Measurements from ENCODE around the gene EPC1. TPM values are rescaled to one million over a fixed set of nuclear protein-coding genes. Genes with fewer than 3 reads are reported as not detected.

EPC1 gene
- total and polyA plus RNA-seq, 5 donors from 2014 or later, result 46.6 to 218 (median 62.2) TPM

- Histone ChIP-seq H3K4me3 (ENCODE audit: low read depth, low read length) (no peak overlapping the region), H3K27ac (ENCODE audit: insufficient read depth, low read length, poor library complexity, severe bottlenecking) (no peak overlapping the region), H3K9me3 (ENCODE audit: control insufficient read depth in 2 of 2, low read length in 2 of 2) (no peaks in the 10 kb centered on the region), H3K36me3 (ENCODE audit: control insufficient read depth, insufficient read depth, low read length) (peaks cover 76% of the 10 kb centered on the region), H3K27me3 (ENCODE audit: control insufficient read depth, insufficient read depth, low read length) (no peaks in the 10 kb centered on the region), H3K4me1 (ENCODE audit: control insufficient read depth, insufficient read depth, low read length, poor library complexity, severe bottlenecking) (peaks cover 5% of the 10 kb centered on the region)
- no peak overlapping the region for H3K27ac Mint-ChIP-seq
- H3K4me1 Mint-ChIP-seq, result peaks cover 18 to 30% (median 27%) of the 10 kb centered on the region in 4 donors
- peaks cover 36% of the 10 kb centered on the region for H3K36me3 Mint-ChIP-seq
- no peak overlapping the region for H3K4me3 Mint-ChIP-seq
- no peak for ATAC-seq (ENCODE audit: low read depth in 2 of 2)
- DNase-seq, result no peak
- H3K27me3 Mint-ChIP-seq, result no peaks in the 10 kb centered on the region
- H3K9me3 Mint-ChIP-seq, result no peaks in the 10 kb centered on the region
These were observed 73.6 kb downstream of the EPC1 start for GRCh38 chr10:32273336-32273735.

DNA sequence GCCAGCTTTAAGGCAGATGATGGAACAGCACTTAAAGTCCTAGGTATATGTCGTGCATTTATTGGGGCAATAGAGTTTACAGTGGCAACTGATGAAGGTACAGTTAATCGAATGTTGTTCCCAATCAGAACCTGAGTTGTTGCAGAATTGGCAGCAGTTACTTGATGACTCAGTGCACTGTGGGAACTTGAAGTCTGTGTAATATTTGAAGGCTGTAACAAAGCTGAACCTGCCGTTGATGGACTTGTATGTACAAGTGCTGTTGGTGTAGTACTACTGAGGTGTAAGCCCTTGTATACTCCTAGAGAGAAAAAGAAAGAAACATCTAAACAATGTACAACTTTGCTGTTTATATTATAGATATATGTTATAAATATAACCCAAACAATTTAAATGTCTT lies 75.3 kb downstream of the EPC1 start:
- no peak overlapping the region for H3K27ac Mint-ChIP-seq
- H3K27me3 Mint-ChIP-seq, result no peaks in the 10 kb centered on the region
- no peaks in the 10 kb centered on the region for H3K9me3 Mint-ChIP-seq
- Histone ChIP-seq H3K27ac (ENCODE audit: insufficient read depth, low read length, poor library complexity, severe bottlenecking) (no peak overlapping the region), H3K4me1 (ENCODE audit: control insufficient read depth, insufficient read depth, low read length, poor library complexity, severe bottlenecking) (no peaks in the 10 kb centered on the region), H3K9me3 (ENCODE audit: control insufficient read depth in 2 of 2, low read length in 2 of 2) (no peaks in the 10 kb centered on the region), H3K4me3 (ENCODE audit: low read depth, low read length) (no peak overlapping the region), H3K27me3 (ENCODE audit: control insufficient read depth, insufficient read depth, low read length) (no peaks in the 10 kb centered on the region), H3K36me3 (ENCODE audit: control insufficient read depth, insufficient read depth, low read length) (peaks cover 79% of the 10 kb centered on the region)
- DNase-seq (no peak), ATAC-seq (ENCODE audit: low read depth in 2 of 2) (no peak)
- no peak overlapping the region for H3K4me3 Mint-ChIP-seq
- H3K36me3 Mint-ChIP-seq, result peaks cover 51% of the 10 kb centered on the region
- peaks cover 10 to 29% (median 18%) of the 10 kb centered on the region in 4 donors for H3K4me1 Mint-ChIP-seq

- no peak for DNase-seq
- Mint-ChIP-seq H3K36me3 (peaks cover 51% of the 10 kb centered on the region), H3K27ac (peak overlapping the region in 1 of 3 donors; percentile 47), H3K4me3 (peak overlapping the region in 1 of 4 donors; percentile 4), H3K9me3 (no peaks in the 10 kb centered on the region), H3K4me1 (peaks cover 6 to 22% (median 18%) of the 10 kb centered on the region in 4 donors), H3K27me3 (no peaks in the 10 kb centered on the region)
- Histone ChIP-seq H3K27ac (ENCODE audit: insufficient read depth, low read length, poor library complexity, severe bottlenecking) (no peak overlapping the region), H3K4me1 (ENCODE audit: control insufficient read depth, insufficient read depth, low read length, poor library complexity, severe bottlenecking) (no peaks in the 10 kb centered on the region), H3K9me3 (ENCODE audit: control insufficient read depth in 2 of 2, low read length in 2 of 2) (no peaks in the 10 kb centered on the region), H3K36me3 (ENCODE audit: control insufficient read depth, insufficient read depth, low read length) (peaks cover 73% of the 10 kb centered on the region), H3K4me3 (ENCODE audit: low read depth, low read length) (no peak overlapping the region), H3K27me3 (ENCODE audit: control insufficient read depth, insufficient read depth, low read length) (no peaks in the 10 kb centered on the region)
- ATAC-seq (ENCODE audit: low read depth in 2 of 2), result no peak
These were observed 77.4 kb downstream of the EPC1 start for GRCh38 chr10:32269343-32270100.

DNA sequence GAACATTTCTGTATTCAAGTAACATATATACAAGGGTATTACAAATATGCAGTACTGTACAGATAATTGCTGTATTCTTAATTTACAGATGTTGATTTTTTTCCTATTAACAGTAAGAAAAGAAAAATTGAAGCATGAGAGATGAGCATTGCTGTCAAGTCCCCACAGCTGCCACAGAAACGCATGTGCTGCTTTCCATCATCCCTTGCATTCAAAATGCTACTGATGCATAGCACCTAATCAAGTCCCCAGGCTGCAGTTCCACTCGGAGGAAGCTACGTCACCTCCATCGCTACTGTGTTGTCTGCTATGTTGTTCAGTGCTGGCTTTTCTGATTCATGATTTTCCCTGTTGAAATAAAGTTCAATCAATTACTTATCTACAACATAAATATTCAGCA lies 78.2 kb downstream of the EPC1 start:
- Mint-ChIP-seq H3K27me3 (no peaks in the 10 kb centered on the region), H3K27ac (no peak overlapping the region), H3K4me3 (no peak overlapping the region), H3K9me3 (no peaks in the 10 kb centered on the region), H3K36me3 (peaks cover 50% of the 10 kb centered on the region), H3K4me1 (peaks cover 6 to 20% (median 15%) of the 10 kb centered on the region in 4 donors)
- Histone ChIP-seq H3K27ac (ENCODE audit: insufficient read depth, low read length, poor library complexity, severe bottlenecking) (no peak overlapping the region), H3K9me3 (ENCODE audit: control insufficient read depth in 2 of 2, low read length in 2 of 2) (no peaks in the 10 kb centered on the region), H3K4me1 (ENCODE audit: control insufficient read depth, insufficient read depth, low read length, poor library complexity, severe bottlenecking) (no peaks in the 10 kb centered on the region), H3K27me3 (ENCODE audit: control insufficient read depth, insufficient read depth, low read length) (no peaks in the 10 kb centered on the region), H3K36me3 (ENCODE audit: control insufficient read depth, insufficient read depth, low read length) (peaks cover 72% of the 10 kb centered on the region), H3K4me3 (ENCODE audit: low read depth, low read length) (no peak overlapping the region)
- ATAC-seq (ENCODE audit: low read depth in 2 of 2), result no peak
- no peak for DNase-seq

- Histone ChIP-seq H3K4me1 (ENCODE audit: control insufficient read depth, insufficient read depth, low read length, poor library complexity, severe bottlenecking) (no peaks in the 10 kb centered on the region), H3K4me3 (ENCODE audit: low read depth, low read length) (no peak overlapping the region), H3K27ac (ENCODE audit: insufficient read depth, low read length, poor library complexity, severe bottlenecking) (no peak overlapping the region), H3K9me3 (ENCODE audit: control insufficient read depth in 2 of 2, low read length in 2 of 2) (no peaks in the 10 kb centered on the region), H3K27me3 (ENCODE audit: control insufficient read depth, insufficient read depth, low read length) (no peaks in the 10 kb centered on the region), H3K36me3 (ENCODE audit: control insufficient read depth, insufficient read depth, low read length) (peaks cover 54% of the 10 kb centered on the region)
- Mint-ChIP-seq H3K4me1 (peaks cover 4 to 17% (median 14%) of the 10 kb centered on the region in 4 donors), H3K9me3 (no peaks in the 10 kb centered on the region), H3K36me3 (peaks cover 44% of the 10 kb centered on the region), H3K4me3 (no peak overlapping the region), H3K27me3 (no peaks in the 10 kb centered on the region), H3K27ac (peak overlapping the region in 1 of 3 donors; percentile 69)
- ATAC-seq (ENCODE audit: low read depth in 2 of 2) (no peak), DNase-seq (no peak)
These were observed 80.0 kb downstream of the EPC1 start for GRCh38 chr10:32266979-32267378.

GRCh38 chr10:32266566-32266965 lies 80.4 kb downstream of the EPC1 start:
- H3K4me3 ChIP-seq (ENCODE audit: low read depth, low read length), result no peak overlapping the region
- Mint-ChIP-seq H3K9me3 (no peaks in the 10 kb centered on the region), H3K27me3 (no peaks in the 10 kb centered on the region), H3K27ac (peak overlapping the region in 1 of 3 donors; percentile 69), H3K36me3 (peaks cover 40% of the 10 kb centered on the region), H3K4me3 (no peak overlapping the region), H3K4me1 (peaks cover 4 to 17% (median 14%) of the 10 kb centered on the region in 4 donors)
- no peak overlapping the region for H3K27ac ChIP-seq (ENCODE audit: insufficient read depth, low read length, poor library complexity, severe bottlenecking)
- no peak for DNase-seq
- no peaks in the 10 kb centered on the region for H3K27me3 ChIP-seq (ENCODE audit: control insufficient read depth, insufficient read depth, low read length)
- no peaks in the 10 kb centered on the region for H3K4me1 ChIP-seq (ENCODE audit: control insufficient read depth, insufficient read depth, low read length, poor library complexity, severe bottlenecking)
- H3K36me3 ChIP-seq (ENCODE audit: control insufficient read depth, insufficient read depth, low read length), result peaks cover 49% of the 10 kb centered on the region
- H3K9me3 ChIP-seq (ENCODE audit: control insufficient read depth in 2 of 2, low read length in 2 of 2), result no peaks in the 10 kb centered on the region
- ATAC-seq (ENCODE audit: low read depth in 2 of 2), result peak in 1 of 2 donors; percentile 5

- peaks cover 41% of the 10 kb centered on the region for H3K36me3 ChIP-seq (ENCODE audit: control insufficient read depth, insufficient read depth, low read length)
- Mint-ChIP-seq H3K27ac (peak overlapping the region in 1 of 3 donors; percentile 48), H3K4me3 (no peak overlapping the region), H3K4me1 (peaks cover 4 to 17% (median 14%) of the 10 kb centered on the region in 4 donors), H3K27me3 (no peaks in the 10 kb centered on the region), H3K36me3 (peaks cover 32% of the 10 kb centered on the region), H3K9me3 (no peaks in the 10 kb centered on the region)
- no peak overlapping the region for H3K27ac ChIP-seq (ENCODE audit: insufficient read depth, low read length, poor library complexity, severe bottlenecking)
- H3K4me1 ChIP-seq (ENCODE audit: control insufficient read depth, insufficient read depth, low read length, poor library complexity, severe bottlenecking), result no peaks in the 10 kb centered on the region
- no peak overlapping the region for H3K4me3 ChIP-seq (ENCODE audit: low read depth, low read length)
- no peak for ATAC-seq (ENCODE audit: low read depth in 2 of 2)
- no peaks in the 10 kb centered on the region for H3K27me3 ChIP-seq (ENCODE audit: control insufficient read depth, insufficient read depth, low read length)
- no peak for DNase-seq
- H3K9me3 ChIP-seq (ENCODE audit: control insufficient read depth in 2 of 2, low read length in 2 of 2), result no peaks in the 10 kb centered on the region
These were observed 81.2 kb downstream of the EPC1 start for GRCh38 chr10:32265756-32266155.

GRCh38 chr10:32263300-32263699 lies 83.7 kb downstream of the EPC1 start:
- no peak overlapping the region for H3K4me3 ChIP-seq (ENCODE audit: low read depth, low read length)
- Mint-ChIP-seq H3K9me3 (no peaks in the 10 kb centered on the region), H3K36me3 (peaks cover 15% of the 10 kb centered on the region), H3K4me1 (peaks cover 2 to 17% (median 8%) of the 10 kb centered on the region in 4 donors), H3K4me3 (no peak overlapping the region), H3K27me3 (no peaks in the 10 kb centered on the region), H3K27ac (no peak overlapping the region)
- H3K27me3 ChIP-seq (ENCODE audit: control insufficient read depth, insufficient read depth, low read length), result no peaks in the 10 kb centered on the region
- H3K36me3 ChIP-seq (ENCODE audit: control insufficient read depth, insufficient read depth, low read length), result peaks cover 17% of the 10 kb centered on the region
- no peaks in the 10 kb centered on the region for H3K4me1 ChIP-seq (ENCODE audit: control insufficient read depth, insufficient read depth, low read length, poor library complexity, severe bottlenecking)
- DNase-seq, result peak in 1 of 3 donors; percentile 42
- H3K27ac ChIP-seq (ENCODE audit: insufficient read depth, low read length, poor library complexity, severe bottlenecking), result no peak overlapping the region
- no peaks in the 10 kb centered on the region for H3K9me3 ChIP-seq (ENCODE audit: control insufficient read depth in 2 of 2, low read length in 2 of 2)
- ATAC-seq (ENCODE audit: low read depth in 2 of 2), result peak; percentile 45 to 72

Measured in CD4-positive, CD25-positive, alpha-beta regulatory T cell (primary cell).